K562 (cell line): ENCODE results near the gene MDC1. TPM values are rescaled to one million over a fixed set of nuclear protein-coding genes. Genes with fewer than 3 reads are reported as not detected.
A peak's percentile ranks its signal among the peaks of the same experiment; 100 is the strongest.

Experiments used
- ATF6 ChIP-seq: sonication (generic); formaldehyde crosslinking; IDR thresholded peaks from 2 replicates; pipeline ENCODE4 v1.4.0; 2020; ENCODE audit warnings: mild to moderate bottlenecking, missing genetic modification reagents
- CBX8 ChIP-seq: fragments of 200-600 bp; sonication (generic); IDR thresholded peaks from 2 replicates; pipeline ENCODE4 v1.6.1; 2012; ENCODE audit warnings: borderline replicate concordance, mixed run types, low read depth, mild to moderate bottlenecking, moderate library complexity, mixed read lengths, low read length, control low read depth, inconsistent platforms; ENCODE audit not compliant: poor library complexity, severe bottlenecking; ENCODE audit errors: extremely low read depth
- CHD4 ChIP-seq: fragments of 200-600 bp; sonication (generic); IDR thresholded peaks from 3 replicates; pipeline ENCODE4 v1.6.1; 2012; ENCODE audit warnings: low read depth, mild to moderate bottlenecking, mixed read lengths, low read length, inconsistent platforms; ENCODE audit not compliant: insufficient read depth, insufficient replicate concordance, poor library complexity, severe bottlenecking
- FIP1L1 ChIP-seq: fragments of 200-400 bp; formaldehyde crosslinking; IDR thresholded peaks from 2 replicates; pipeline ENCODE4 v1.6.1; 2018; ENCODE audit warnings: mild to moderate bottlenecking, low read depth, low read length; ENCODE audit not compliant: poor library complexity, severe bottlenecking
- FOXM1 ChIP-seq, 2 experiments: fragments of 450-650 bp in 1 of 2; sonication (generic) in 1 of 2; formaldehyde crosslinking in 1 of 2; IDR thresholded peaks; 2 replicates each; pipeline versions ENCODE4 v1.6.1 to v1.9.0; 2017 to 2022; ENCODE audit warnings: low read depth in 2 of 2, mild to moderate bottlenecking in 2 of 2, missing genetic modification reagents in 1 of 2, moderate library complexity in 1 of 2
- KLF1 ChIP-seq: fragments of 450-650 bp; IDR thresholded peaks from 2 replicates; pipeline ENCODE4 v1.6.1; 2016; ENCODE audit warnings: missing genetic modification characterization, missing compliant biosample characterization
- MBD1 ChIP-seq: fragments of 250-450 bp; sonication (Bioruptor Pico); IDR thresholded peaks from 2 replicates; pipeline ENCODE4 v1.8.0; 2022; ENCODE audit warnings: inconsistent platforms
- NCOA1 ChIP-seq: fragments of 450-650 bp; IDR thresholded peaks from 2 replicates; pipeline ENCODE4 v1.6.1; 2016; ENCODE audit warnings: low read depth
- NFXL1 ChIP-seq: fragments of 450-650 bp; formaldehyde crosslinking; IDR thresholded peaks from 2 replicates; pipeline ENCODE4 v1.4.0; 2021; ENCODE audit warnings: mild to moderate bottlenecking
- POLR2B ChIP-seq: fragments of 450-650 bp; IDR thresholded peaks from 2 replicates; pipeline ENCODE4 v1.6.1; 2018; ENCODE audit warnings: low read depth; ENCODE audit not compliant: partially characterized antibody
- PRDM10 ChIP-seq: fragments of 450-650 bp; IDR thresholded peaks from 2 replicates; pipeline ENCODE4 v1.6.1; 2018; ENCODE audit not compliant: partially characterized antibody
- SMAD2 ChIP-seq: fragments of 150-350 bp; IDR thresholded peaks from 2 replicates; pipeline ENCODE4 v1.6.1; 2014; ENCODE audit warnings: low read depth, mild to moderate bottlenecking, low read length
- ZC3H11A ChIP-seq: IDR thresholded peaks from 2 replicates; pipeline ENCODE4 v1.6.1; 2012; ENCODE audit warnings: low read depth, low read length, improper control_type of control experiment
- ZC3H8 ChIP-seq: fragments of 450-650 bp; IDR thresholded peaks from 2 replicates; pipeline ENCODE4 v1.6.1; 2017
- ZNF143 ChIP-seq: sonication (generic); formaldehyde crosslinking; IDR thresholded peaks from 2 replicates; pipeline ENCODE4 v1.9.0; 2022; ENCODE audit warnings: mild to moderate bottlenecking, missing genetic modification reagents
- ZNF3 ChIP-seq: fragments of 250-450 bp; sonication (Bioruptor Pico); IDR thresholded peaks from 2 replicates; pipeline ENCODE4 v1.5.0; 2021; ENCODE audit warnings: mild to moderate bottlenecking, moderate library complexity
- ZNF398 ChIP-seq: fragments of 250-450 bp; sonication (Bioruptor Pico); IDR thresholded peaks from 2 replicates; pipeline ENCODE4 v1.8.0; 2021; ENCODE audit warnings: moderate library complexity, mild to moderate bottlenecking, inconsistent platforms
- polyA plus RNA-seq, 8 experiments: library from polyadenylated mRNA; depleted of rRNA in 4 of 8; stranded (reverse) in 5 of 8; unstranded in 3 of 8; fragments of >200 nt; fragmentation: Nextera tagmentation in 2 of 8; fragmentation: Illumina TruSeq in 1 of 8; extraction: Ambion mirVana in 2 of 8; extraction: Trizol in 1 of 8; gene quantifications; 2 replicates each; pipeline versions ENCODE4 v1.2.1 to v1.2.3, GENCODE V29; 2011 to 2014; ENCODE audit warnings: inconsistent platforms in 1 of 8, missing spikeins in 1 of 8
- total RNA-seq, 7 experiments: library from RNA; depleted of rRNA in 6 of 7; stranded (reverse); fragments of >200 nt in 6 of 7; fragmentation: Illumina TruSeq in 2 of 7; extraction: Trizol in 2 of 7; gene quantifications; 2 replicates each; pipeline versions ENCODE4 v1.2.1 to v1.2.3, GENCODE V29; 2011 to 2021; ENCODE audit warnings: low replicate concordance in 1 of 7

Gene MDC1
- total and polyA plus RNA-seq, 9 of the 15 experiments (the other 6 are each of a cell fraction or from before 2014, with no cell fraction given), result 8.2 to 114 (median 20.0) TPM

- no peak for TF ChIP-seq ZC3H8
- peak; percentile 68 for TF ChIP-seq KLF1 (tag)
- TF ChIP-seq FOXM1 (IDR thresholded peaks at IDR 0.05; ENCODE audit: low read depth), result no peak
- no peak for TF ChIP-seq FOXM1 (CRISPR knock-in tag; IDR thresholded peaks at IDR 0.05; ENCODE audit: low read depth)
- TF ChIP-seq SMAD2, result no peak
- TF ChIP-seq ATF6 (CRISPR knock-in tag), result peak; percentile 74; the same call in 1 of the 2 replicates
- peak; percentile 44 for TF ChIP-seq POLR2B
- TF ChIP-seq ZC3H11A, result no peak
- TF ChIP-seq MBD1, result no peak
- TF ChIP-seq ZNF143 (CRISPR knock-in tag), result peak; percentile 13; the same call in 1 of the 2 replicates
- no peak for TF ChIP-seq CBX8
- TF ChIP-seq CHD4, result no peak
- TF ChIP-seq ZNF3 (CRISPR knock-in tag), result no peak
- TF ChIP-seq FIP1L1, result no peak
- TF ChIP-seq NFXL1, result no peak
- TF ChIP-seq ZNF398 (CRISPR knock-in tag), result no peak
- TF ChIP-seq PRDM10, result peak; percentile 4
- TF ChIP-seq NCOA1, result 0 out of 2 replicates have a peak, but pooled peaks have one; percentile 37
These were observed 4.3 kb upstream of the MDC1 start (continued) for GRCh38 chr6:30721198-30722024.
